ENCODE measurements around the gene PLEKHD1.

PLEKHD1 gene

GRCh38 chr14:69553252-69553651, 68.7 kb downstream of the PLEKHD1 start:
- no peak for DNase-seq

- DNase-seq: no peak
These were observed 70.0 kb downstream of the PLEKHD1 start for GRCh38 chr14:69554500-69554899.

GRCh38 chr14:69558774-69559173, 74.2 kb downstream of the PLEKHD1 start:
- no peak for DNase-seq

- no peak for DNase-seq
These were observed 75.1 kb downstream of the PLEKHD1 start for GRCh38 chr14:69559581-69560011.

GRCh38 chr14:69560826-69561225, 76.3 kb downstream of the PLEKHD1 start:
- DNase-seq: no peak

- DNase-seq: no peak
These were observed 77.4 kb downstream of the PLEKHD1 start for GRCh38 chr14:69561893-69562292.

- no peak for DNase-seq
These were observed 83.0 kb downstream of the PLEKHD1 start for GRCh38 chr14:69567563-69567962.

GRCh38 chr14:69569859-69570258, 85.3 kb downstream of the PLEKHD1 start:
- DNase-seq: no peak

- DNase-seq: no peak
These were observed 86.4 kb downstream of the PLEKHD1 start for GRCh38 chr14:69570836-69571330.

- no peak for DNase-seq
These were observed 87.0 kb downstream of the PLEKHD1 start for GRCh38 chr14:69571449-69572029.

GRCh38 chr14:69572030-69572840, 87.7 kb downstream of the PLEKHD1 start:
- DNase-seq: no peak

- DNase-seq: no peak
These were observed 88.3 kb downstream of the PLEKHD1 start for GRCh38 chr14:69572841-69573135.

- DNase-seq: no peak
These were observed 88.8 kb downstream of the PLEKHD1 start for GRCh38 chr14:69573205-69573830.

GRCh38 chr14:69573831-69574262, 89.3 kb downstream of the PLEKHD1 start:
- no peak for DNase-seq

- peak; percentile 47 to 62 (median 52) for DNase-seq
These were observed 89.9 kb downstream of the PLEKHD1 start, which contains the start of gene CCDC177 for GRCh38 chr14:69574263-69574953. Gene CCDC177 (minus strand): TSS chr14:69574871. CDS start chr14:69573622, 1,249 bp downstream.

GRCh38 chr14:69574954-69575295, 90.4 kb downstream of the PLEKHD1 start:
- DNase-seq: no peak

GRCh38 chr14:69579476-69579875, 94.9 kb downstream of the PLEKHD1 start:
- no peak for DNase-seq

- no peak for DNase-seq
These were observed 95.6 kb downstream of the PLEKHD1 start for GRCh38 chr14:69580009-69580577.
